H1 (cell line): ENCODE data around the gene GZMM.

ENCODE experiments used
- CEBPB ChIP-seq: IDR thresholded peaks from 2 replicates; pipeline ENCODE4 v1.6.1; 2012; ENCODE audit warnings: low read depth, low read length
- SRF ChIP-seq: IDR thresholded peaks from 2 replicates; pipeline ENCODE4 v1.6.1; 2011; ENCODE audit warnings: mild to moderate bottlenecking, low read depth, low read length, moderate library complexity
- SUZ12 ChIP-seq: fragments of 200-600 bp; sonication (generic); IDR thresholded peaks from 2 replicates; pipeline ENCODE4 v1.6.1; 2012; ENCODE audit warnings: mild to moderate bottlenecking, inconsistent platforms, low read length, moderate library complexity, mixed read lengths

DNA sequence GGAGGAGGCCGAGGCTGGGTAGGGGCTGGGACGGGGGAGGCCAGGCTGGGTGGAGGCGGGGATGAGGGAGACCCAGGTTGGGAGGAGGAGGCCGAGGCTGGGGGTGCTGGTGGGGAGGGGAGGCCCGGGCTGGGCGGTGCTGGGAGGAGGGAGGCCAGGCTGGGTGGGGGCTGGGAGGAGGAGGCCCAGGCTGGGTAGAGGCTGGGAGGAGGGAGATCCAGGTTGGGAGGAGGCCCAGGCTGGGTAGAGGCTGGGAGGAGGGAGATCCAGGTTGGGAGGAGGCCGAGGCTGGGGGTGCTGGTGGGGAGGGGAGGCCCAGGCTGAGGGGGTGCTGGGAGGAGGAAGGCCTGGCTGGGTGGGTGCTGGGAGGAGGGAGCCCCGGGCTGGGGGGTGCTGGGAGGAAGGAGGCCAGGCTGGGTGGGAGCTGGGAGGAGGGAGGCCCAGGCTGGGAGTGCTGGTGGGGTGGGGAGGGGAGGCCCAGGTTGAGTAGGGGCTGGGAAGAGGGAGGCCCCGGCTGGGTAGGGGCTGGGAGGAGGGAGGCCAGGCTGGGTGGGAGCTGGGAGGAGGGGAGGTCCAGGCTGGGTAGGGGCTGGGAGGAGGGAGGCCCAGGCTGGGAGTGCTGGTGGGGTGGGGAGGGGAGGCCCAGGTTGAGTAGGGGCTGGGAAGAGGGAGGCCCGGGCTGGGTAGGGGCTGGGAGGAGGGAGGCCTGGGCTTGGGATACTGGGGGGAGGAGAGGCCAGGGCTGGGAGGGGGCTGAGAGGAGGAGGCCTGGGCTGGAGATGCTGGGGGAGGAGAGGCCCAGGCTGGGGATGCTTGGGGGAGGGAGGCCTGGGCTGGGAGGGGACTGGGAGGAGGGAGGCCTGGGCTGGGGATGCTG lies 25.9 kb upstream of the GZMM start:
- TF ChIP-seq SUZ12 (no peak), CEBPB (no peak), SRF (no peak)
